SU-DHL-6 (cell line): ENCODE data around the gene TUG1.

ENCODE experiments used
- H2AFZ ChIP-seq: fragments of 200-600 bp; sonication (generic); 2 replicates; pipeline ENCODE4 v1.6.1; 2014; ENCODE audit warnings: low read depth, mild to moderate bottlenecking, moderate library complexity, mixed read lengths, antibody characterized with exemption, low read length; ENCODE audit not compliant: severe bottlenecking
- H3F3A ChIP-seq: fragments of 200-600 bp; shearing (Covaris generic); 2 replicates; pipeline ENCODE4 v1.6.0; 2016; ENCODE audit warnings: antibody characterized with exemption, mild to moderate bottlenecking; ENCODE audit not compliant: insufficient read depth
- H3K27ac ChIP-seq: fragments of 200-600 bp; sonication (generic); 2 replicates; pipeline ENCODE4 v1.5.1; 2016; ENCODE audit warnings: low read depth, mild to moderate bottlenecking, low read length, moderate library complexity, mixed read lengths
- H3K27me3 ChIP-seq: fragments of 200-600 bp; sonication (generic), shearing (Covaris generic); 2 replicates; pipeline ENCODE4 v1.6.0; 2014; ENCODE audit warnings: mild to moderate bottlenecking, low read length
- H3K36me3 ChIP-seq: fragments of 200-600 bp; sonication (generic); 2 replicates; pipeline ENCODE4 v1.6.1; 2014; ENCODE audit warnings: mild to moderate bottlenecking, low read length, mixed read lengths
- H3K4me2 ChIP-seq: fragments of 300-600, 200-600 bp; shearing (Covaris generic), sonication (generic); 2 replicates; pipeline ENCODE4 v1.6.0; 2014; ENCODE audit warnings: low read length, low read depth, mild to moderate bottlenecking; ENCODE audit not compliant: poor library complexity, severe bottlenecking
- H3K4me3 ChIP-seq: fragments of 200-600 bp; sonication (generic); 2 replicates; pipeline ENCODE4 v1.5.1; 2014; ENCODE audit warnings: antibody characterized with exemption, low read length, mild to moderate bottlenecking, mixed read lengths; ENCODE audit not compliant: insufficient read depth, poor library complexity, severe bottlenecking
- H3K79me2 ChIP-seq: fragments of 200-600 bp; sonication (generic); 2 replicates; pipeline ENCODE4 v1.6.1; 2014; ENCODE audit warnings: mild to moderate bottlenecking, low read length, moderate library complexity; ENCODE audit not compliant: insufficient read depth
- H3K9ac ChIP-seq: fragments of 200-600 bp; sonication (generic); 2 replicates; pipeline ENCODE4 v1.7.0; 2014; ENCODE audit warnings: mild to moderate bottlenecking, low read length
- H3K9me2 ChIP-seq: fragments of 200-600 bp; sonication (generic); replicated peaks from 2 replicates; pipeline ENCODE4 v1.6.1; 2014; ENCODE audit warnings: low read length; ENCODE audit not compliant: insufficient read depth
- H3K9me3 ChIP-seq: fragments of 200-600 bp; sonication (generic); 2 replicates; pipeline ENCODE4 v1.6.1; 2014; ENCODE audit warnings: low read length, mixed read lengths; ENCODE audit not compliant: insufficient read depth
- H4K20me1 ChIP-seq: fragments of 200-600 bp; sonication (generic); 2 replicates; pipeline ENCODE4 v1.6.1; 2014; ENCODE audit warnings: low read depth, mild to moderate bottlenecking, antibody characterized with exemption, low read length, moderate library complexity, mixed read lengths
- CTCF ChIP-seq: fragments of 200-600 bp; sonication (generic); IDR thresholded peaks from one replicate; pipeline ENCODE4 v1.5.1; 2017; ENCODE audit warnings: antibody characterized with exemption, mild to moderate bottlenecking, low read length, moderate library complexity; ENCODE audit not compliant: insufficient read depth, poor library complexity, severe bottlenecking
- EZH2phosphoT487 ChIP-seq: fragments of 200-600 bp; sonication (generic), shearing (Covaris generic); conservative IDR thresholded peaks from 2 replicates; pipeline ENCODE4 v1.6.1; 2018; ENCODE audit warnings: mild to moderate bottlenecking, antibody characterized with exemption, low read length, moderate library complexity, mixed read lengths

Gene TUG1

GRCh38 chr22:30998329-30998728 is 29.3 kb downstream of the TUG1 start:
- Histone ChIP-seq H3K36me3 (no peaks in the 10 kb centered on the region), H3K27me3 (no peaks in the 10 kb centered on the region), H3K4me3 (no peak overlapping the region), H3K27ac (no peak overlapping the region), H3K79me2 (no peaks in the 10 kb centered on the region), H3K4me2 (no peak overlapping the region), H3K9ac (no peak overlapping the region), H3K9me2 (no peaks in the 10 kb centered on the region), H3F3A (no peaks in the 10 kb centered on the region), H4K20me1 (no peaks in the 10 kb centered on the region), H2AFZ (no peak overlapping the region), H3K9me3 (no peaks in the 10 kb centered on the region)
- TF ChIP-seq EZH2phosphoT487 = no peak
- TF ChIP-seq CTCF = no peak

- no peaks in the 10 kb centered on the region for H4K20me1 ChIP-seq
- no peaks in the 10 kb centered on the region for H3K79me2 ChIP-seq
- no peaks in the 10 kb centered on the region for H3K9me3 ChIP-seq
- H3K27ac ChIP-seq = no peak overlapping the region
- no peaks in the 10 kb centered on the region for H3K36me3 ChIP-seq
- H3K27me3 ChIP-seq = no peaks in the 10 kb centered on the region
- H2AFZ ChIP-seq = no peak overlapping the region
- no peak overlapping the region for H3K4me2 ChIP-seq
- no peak overlapping the region for H3K9ac ChIP-seq
- H3K4me3 ChIP-seq = no peak overlapping the region
- no peak for TF ChIP-seq CTCF
- no peak for TF ChIP-seq EZH2phosphoT487
- no peaks in the 10 kb centered on the region for H3K9me2 ChIP-seq
- no peaks in the 10 kb centered on the region for H3F3A ChIP-seq
These were observed 32.2 kb downstream of the TUG1 start for GRCh38 chr22:31001124-31001770.

GRCh38 chr22:31005535-31005934 is 36.5 kb downstream of the TUG1 start:
- no peaks in the 10 kb centered on the region for H3K9me2 ChIP-seq
- H3K4me2 ChIP-seq = no peak overlapping the region
- TF ChIP-seq EZH2phosphoT487 = no peak
- no peak for TF ChIP-seq CTCF
- H3K27ac ChIP-seq = no peak overlapping the region
- H3K9ac ChIP-seq = no peak overlapping the region
- H4K20me1 ChIP-seq = no peaks in the 10 kb centered on the region
- no peaks in the 10 kb centered on the region for H3K27me3 ChIP-seq
- H3K4me3 ChIP-seq = no peak overlapping the region
- H3K36me3 ChIP-seq = no peaks in the 10 kb centered on the region
- H2AFZ ChIP-seq = no peak overlapping the region
- H3K9me3 ChIP-seq = no peaks in the 10 kb centered on the region
- H3F3A ChIP-seq = no peaks in the 10 kb centered on the region
- H3K79me2 ChIP-seq = no peaks in the 10 kb centered on the region
